ENCODE data around the gene RBCK1. TPM values are rescaled to one million over a fixed set of nuclear protein-coding genes. Genes with fewer than 3 reads are reported as not detected.
"Not testable (repeated sequence)": the region's sequence is repeated elsewhere in the genome, so short reads cannot be mapped to it uniquely, and the experiment has no call there.

RBCK1 gene
- total RNA-seq, 1 experiment from 2014 or later, result 96.6 TPM

DNA sequence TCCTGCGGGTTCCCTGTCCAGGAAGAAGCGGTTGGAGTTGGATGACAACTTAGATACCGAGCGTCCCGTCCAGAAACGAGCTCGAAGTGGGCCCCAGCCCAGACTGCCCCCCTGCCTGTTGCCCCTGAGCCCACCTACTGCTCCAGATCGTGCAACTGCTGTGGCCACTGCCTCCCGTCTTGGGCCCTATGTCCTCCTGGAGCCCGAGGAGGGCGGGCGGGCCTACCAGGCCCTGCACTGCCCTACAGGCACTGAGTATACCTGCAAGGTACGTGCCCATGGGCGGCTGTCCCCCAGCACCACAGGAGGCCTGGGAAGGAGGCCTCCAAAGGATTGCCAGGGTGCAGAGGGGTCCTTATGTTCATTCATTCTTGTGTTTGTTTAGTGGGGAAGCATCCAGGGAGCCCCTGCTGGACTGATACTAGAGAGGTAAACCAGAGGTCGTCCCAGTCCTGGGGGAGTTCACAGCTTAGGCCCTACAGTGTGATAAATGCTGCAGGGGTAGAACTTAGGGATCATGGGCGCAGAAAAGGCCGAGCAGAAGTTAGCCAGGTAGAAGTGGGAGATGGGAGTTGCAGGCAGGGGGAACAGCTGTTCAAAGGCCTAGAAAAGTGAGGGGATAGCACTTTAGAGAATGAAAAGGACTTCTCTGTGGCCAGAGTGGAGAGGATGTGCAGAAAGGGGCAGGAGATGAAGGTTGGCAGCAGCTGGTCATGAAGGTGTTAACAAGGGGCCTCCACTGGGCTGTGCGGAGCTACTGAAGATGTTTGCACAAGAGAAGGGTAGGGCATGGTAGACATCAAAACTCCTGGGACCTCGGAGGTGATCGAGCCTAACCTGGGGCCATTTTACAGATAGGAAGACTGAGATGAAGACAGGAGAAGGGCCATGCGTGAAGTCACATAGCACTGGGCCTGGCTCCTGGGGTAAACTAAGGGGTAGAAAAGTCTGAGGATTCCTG, 19.8 kb upstream of the RBCK1 start:
- Histone ChIP-seq H3K27ac (ENCODE audit: low read length) (peak overlapping the region; percentile 36; the same call in 1 of the 2 replicates), H3K79me2 (ENCODE audit: low read length) (peaks cover 43% of the 10 kb centered on the region), H3K9ac (ENCODE audit: low read length) (no peak overlapping the region)

DNA sequence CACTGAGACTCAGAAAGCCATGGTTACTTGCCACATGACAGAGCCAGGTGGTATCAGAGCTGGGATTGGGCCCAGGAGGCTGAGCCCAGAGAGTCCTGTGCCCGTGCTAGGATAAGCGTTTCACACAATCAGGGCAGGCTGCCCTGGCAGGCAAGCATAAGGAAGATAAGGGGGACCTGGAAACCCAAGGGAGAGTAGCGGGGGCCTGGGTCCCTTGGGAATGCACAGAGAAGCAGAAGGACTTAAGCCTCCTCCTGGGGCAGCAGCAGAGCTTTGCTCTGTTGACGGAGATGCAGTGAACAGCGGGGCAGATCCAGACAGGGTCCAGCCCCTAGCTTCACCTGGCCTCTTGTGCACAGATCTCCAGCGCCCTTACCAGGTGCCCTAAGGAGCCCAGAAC, 18.9 kb upstream of the RBCK1 start:
- H3K4me1 ChIP-seq (ENCODE audit: low read length), result peaks cover 16% of the 10 kb centered on the region
- H3K4me2 ChIP-seq (ENCODE audit: low read depth, low read length, poor library complexity, severe bottlenecking), result no peak overlapping the region
- H3K9ac ChIP-seq (ENCODE audit: low read length), result no peak overlapping the region
- peaks cover 17% of the 10 kb centered on the region for H4K20me1 ChIP-seq (ENCODE audit: insufficient read depth, low read depth, low read length)
- H3K27me3 ChIP-seq (ENCODE audit: low read length), result no peaks in the 10 kb centered on the region
- peak overlapping the region; percentile 36; the same call in 1 of the 2 replicates for H3K27ac ChIP-seq (ENCODE audit: low read length)
- H3K9me3 ChIP-seq (ENCODE audit: low read length), result no peaks in the 10 kb centered on the region
- no peak overlapping the region for H3K4me3 ChIP-seq (ENCODE audit: low read length)
- no peak for DNase-seq
- peaks cover 68% of the 10 kb centered on the region for H3K36me3 ChIP-seq (ENCODE audit: insufficient read depth, low read length)
- no peak overlapping the region for H2AFZ ChIP-seq (ENCODE audit: low read length)
- no peaks in the 10 kb centered on the region for H3K9me2 ChIP-seq (replicated peaks; ENCODE audit: insufficient read depth, low read length)
- H3K79me2 ChIP-seq (ENCODE audit: low read length), result peaks cover 34% of the 10 kb centered on the region

More for the DNA sequence above, 19.8 kb upstream of the RBCK1 start:
- Histone ChIP-seq H3K27me3 (ENCODE audit: low read length) (no peaks in the 10 kb centered on the region), H3K4me1 (ENCODE audit: low read length) (peaks cover 19% of the 10 kb centered on the region), H3K4me3 (ENCODE audit: low read length) (no peak overlapping the region), H4K20me1 (ENCODE audit: insufficient read depth, low read depth, low read length) (peaks cover 22% of the 10 kb centered on the region), H3K36me3 (ENCODE audit: insufficient read depth, low read length) (peaks cover 71% of the 10 kb centered on the region), H3K9me3 (ENCODE audit: low read length) (no peaks in the 10 kb centered on the region), H3K4me2 (ENCODE audit: low read depth, low read length, poor library complexity, severe bottlenecking) (no peak overlapping the region), H3K9me2 (replicated peaks; ENCODE audit: insufficient read depth, low read length) (no peaks in the 10 kb centered on the region), H2AFZ (ENCODE audit: low read length) (no peak overlapping the region)
- DNase-seq, result no peak

DNA sequence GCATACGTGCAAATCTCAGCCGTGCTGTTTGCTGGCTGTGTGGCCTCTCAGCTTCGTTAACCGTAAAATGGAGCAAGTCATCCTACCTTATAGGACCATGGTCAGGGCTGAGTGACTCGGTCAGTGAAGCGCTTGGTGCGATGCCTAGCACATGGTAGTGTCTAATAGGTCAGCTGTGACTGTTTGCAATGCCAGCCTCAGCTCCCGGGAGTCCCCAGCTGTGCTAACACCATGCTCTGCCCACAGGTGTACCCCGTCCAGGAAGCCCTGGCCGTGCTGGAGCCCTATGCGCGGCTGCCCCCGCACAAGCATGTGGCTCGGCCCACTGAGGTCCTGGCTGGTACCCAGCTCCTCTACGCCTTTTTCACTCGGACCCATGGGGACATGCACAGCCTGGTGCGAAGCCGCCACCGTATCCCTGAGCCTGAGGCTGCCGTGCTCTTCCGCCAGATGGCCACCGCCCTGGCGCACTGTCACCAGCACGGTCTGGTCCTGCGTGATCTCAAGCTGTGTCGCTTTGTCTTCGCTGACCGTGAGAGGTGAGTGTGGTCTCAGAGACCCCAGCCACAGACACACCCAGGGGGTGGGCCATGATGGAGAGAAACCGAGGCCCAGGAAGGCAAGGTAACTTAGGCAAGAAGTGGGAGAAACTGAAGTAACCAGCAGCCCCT, 16.9 kb upstream of the RBCK1 start:
- H4K20me1 ChIP-seq (ENCODE audit: insufficient read depth, low read depth, low read length), result peaks cover 25% of the 10 kb centered on the region
- no peak overlapping the region for H3K4me3 ChIP-seq (ENCODE audit: low read length)
- H3K9ac ChIP-seq (ENCODE audit: low read length), result no peak overlapping the region
- H3K9me3 ChIP-seq (ENCODE audit: low read length), result no peaks in the 10 kb centered on the region
- no peaks in the 10 kb centered on the region for H3K9me2 ChIP-seq (replicated peaks; ENCODE audit: insufficient read depth, low read length)
- H3K27me3 ChIP-seq (ENCODE audit: low read length), result no peaks in the 10 kb centered on the region
- DNase-seq, result no peak
- no peak overlapping the region for H2AFZ ChIP-seq (ENCODE audit: low read length)
- H3K36me3 ChIP-seq (ENCODE audit: insufficient read depth, low read length), result peaks cover 63% of the 10 kb centered on the region
- H3K27ac ChIP-seq (ENCODE audit: low read length), result no peak overlapping the region
- peaks cover 16% of the 10 kb centered on the region for H3K79me2 ChIP-seq (ENCODE audit: low read length)
- H3K4me2 ChIP-seq (ENCODE audit: low read depth, low read length, poor library complexity, severe bottlenecking), result no peak overlapping the region
- peaks cover 16% of the 10 kb centered on the region for H3K4me1 ChIP-seq (ENCODE audit: low read length)

DNA sequence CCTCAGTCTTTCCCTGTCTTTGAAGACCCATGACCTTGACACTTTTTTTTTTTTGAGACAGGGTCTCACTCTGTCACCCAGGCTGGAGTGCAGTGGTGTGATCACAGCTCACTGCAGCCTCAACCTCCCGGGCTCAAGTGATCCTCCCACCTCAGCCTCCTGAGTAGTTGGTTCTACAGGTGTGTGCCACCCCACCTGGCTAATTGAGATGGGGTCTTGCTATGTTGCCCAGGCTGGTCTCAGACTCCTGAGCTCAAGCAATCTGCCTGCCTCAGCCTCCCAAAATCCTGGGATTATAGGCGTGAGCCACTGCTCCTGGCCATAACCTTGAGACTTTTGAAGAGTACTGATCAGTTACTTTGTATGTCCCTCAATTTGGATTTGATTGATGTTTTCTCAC, 14.8 kb upstream of the RBCK1 start:
- not testable (repeated sequence) for H3K9me2 ChIP-seq (replicated peaks; ENCODE audit: insufficient read depth, low read length); H3K9ac ChIP-seq (ENCODE audit: low read length); H3K27ac ChIP-seq (ENCODE audit: low read length); H3K4me2 ChIP-seq (ENCODE audit: low read depth, low read length, poor library complexity, severe bottlenecking); H3K9me3 ChIP-seq (ENCODE audit: low read length); H3K4me1 ChIP-seq (ENCODE audit: low read length); H3K4me3 ChIP-seq (ENCODE audit: low read length); H3K27me3 ChIP-seq (ENCODE audit: low read length); H3K79me2 ChIP-seq (ENCODE audit: low read length); DNase-seq; H2AFZ ChIP-seq (ENCODE audit: low read length)
- H3K36me3 ChIP-seq (ENCODE audit: insufficient read depth, low read length), result peaks cover 64% of the 10 kb centered on the region
- H4K20me1 ChIP-seq (ENCODE audit: insufficient read depth, low read depth, low read length), result peaks cover 16% of the 10 kb centered on the region

DNA sequence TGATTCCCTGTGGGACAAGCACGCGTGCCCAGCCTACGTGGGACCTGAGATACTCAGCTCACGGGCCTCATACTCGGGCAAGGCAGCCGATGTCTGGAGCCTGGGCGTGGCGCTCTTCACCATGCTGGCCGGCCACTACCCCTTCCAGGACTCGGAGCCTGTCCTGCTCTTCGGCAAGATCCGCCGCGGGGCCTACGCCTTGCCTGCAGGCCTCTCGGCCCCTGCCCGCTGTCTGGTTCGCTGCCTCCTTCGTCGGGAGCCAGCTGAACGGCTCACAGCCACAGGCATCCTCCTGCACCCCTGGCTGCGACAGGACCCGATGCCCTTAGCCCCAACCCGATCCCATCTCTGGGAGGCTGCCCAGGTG, 11.9 kb upstream of the RBCK1 start:
- Histone ChIP-seq H3K4me3 (ENCODE audit: low read length) (no peak overlapping the region), H3K27ac (ENCODE audit: low read length) (no peak overlapping the region), H3K9me3 (ENCODE audit: low read length) (no peaks in the 10 kb centered on the region), H2AFZ (ENCODE audit: low read length) (no peak overlapping the region), H3K27me3 (ENCODE audit: low read length) (no peaks in the 10 kb centered on the region), H3K9me2 (replicated peaks; ENCODE audit: insufficient read depth, low read length) (no peaks in the 10 kb centered on the region), H3K36me3 (ENCODE audit: insufficient read depth, low read length) (peaks cover 42% of the 10 kb centered on the region), H4K20me1 (ENCODE audit: insufficient read depth, low read depth, low read length) (peaks cover 9% of the 10 kb centered on the region; the same call in 1 of the 2 replicates), H3K4me1 (ENCODE audit: low read length) (peaks cover 9% of the 10 kb centered on the region), H3K4me2 (ENCODE audit: low read depth, low read length, poor library complexity, severe bottlenecking) (no peak overlapping the region), H3K9ac (ENCODE audit: low read length) (no peak overlapping the region), H3K79me2 (ENCODE audit: low read length) (no peaks in the 10 kb centered on the region)
- DNase-seq, result no peak

DNA sequence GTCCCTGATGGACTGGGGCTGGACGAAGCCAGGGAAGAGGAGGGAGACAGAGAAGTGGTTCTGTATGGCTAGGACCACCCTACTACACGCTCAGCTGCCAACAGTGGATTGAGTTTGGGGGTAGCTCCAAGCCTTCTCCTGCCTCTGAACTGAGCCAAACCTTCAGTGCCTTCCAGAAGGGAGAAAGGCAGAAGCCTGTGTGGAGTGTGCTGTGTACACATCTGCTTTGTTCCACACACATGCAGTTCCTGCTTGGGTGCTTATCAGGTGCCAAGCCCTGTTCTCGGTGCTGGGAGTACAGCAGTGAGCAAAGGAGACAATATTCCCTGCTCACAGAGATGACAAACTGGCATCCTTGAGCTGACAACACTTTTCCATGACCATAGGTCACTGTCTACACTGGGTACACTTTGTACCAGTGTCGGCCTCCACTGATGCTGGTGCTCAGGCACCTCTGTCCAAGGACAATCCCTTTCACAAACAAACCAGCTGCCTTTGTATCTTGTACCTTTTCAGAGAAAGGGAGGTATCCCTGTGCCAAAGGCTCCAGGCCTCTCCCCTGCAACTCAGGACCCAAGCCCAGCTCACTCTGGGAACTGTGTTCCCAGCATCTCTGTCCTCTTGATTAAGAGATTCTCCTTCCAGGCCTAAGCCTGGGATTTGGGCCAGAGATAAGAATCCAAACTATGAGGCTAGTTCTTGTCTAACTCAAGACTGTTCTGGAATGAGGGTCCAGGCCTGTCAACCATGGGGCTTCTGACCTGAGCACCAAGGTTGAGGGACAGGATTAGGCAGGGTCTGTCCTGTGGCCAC, 11.3 kb upstream of the RBCK1 start:
- H3K4me2 ChIP-seq (ENCODE audit: low read depth, low read length, poor library complexity, severe bottlenecking), result no peak overlapping the region
- no peaks in the 10 kb centered on the region for H3K79me2 ChIP-seq (ENCODE audit: low read length)
- H2AFZ ChIP-seq (ENCODE audit: low read length), result no peak overlapping the region
- no peak overlapping the region for H3K4me3 ChIP-seq (ENCODE audit: low read length)
- no peaks in the 10 kb centered on the region for H3K9me2 ChIP-seq (replicated peaks; ENCODE audit: insufficient read depth, low read length)
- peaks cover 10% of the 10 kb centered on the region for H3K4me1 ChIP-seq (ENCODE audit: low read length)
- no peak overlapping the region for H3K27ac ChIP-seq (ENCODE audit: low read length)
- no peak for DNase-seq
- peaks cover 9% of the 10 kb centered on the region; the same call in 1 of the 2 replicates for H4K20me1 ChIP-seq (ENCODE audit: insufficient read depth, low read depth, low read length)
- H3K27me3 ChIP-seq (ENCODE audit: low read length), result no peaks in the 10 kb centered on the region
- no peaks in the 10 kb centered on the region for H3K9me3 ChIP-seq (ENCODE audit: low read length)
- no peak overlapping the region for H3K9ac ChIP-seq (ENCODE audit: low read length)
- H3K36me3 ChIP-seq (ENCODE audit: insufficient read depth, low read length), result peaks cover 40% of the 10 kb centered on the region

DNA sequence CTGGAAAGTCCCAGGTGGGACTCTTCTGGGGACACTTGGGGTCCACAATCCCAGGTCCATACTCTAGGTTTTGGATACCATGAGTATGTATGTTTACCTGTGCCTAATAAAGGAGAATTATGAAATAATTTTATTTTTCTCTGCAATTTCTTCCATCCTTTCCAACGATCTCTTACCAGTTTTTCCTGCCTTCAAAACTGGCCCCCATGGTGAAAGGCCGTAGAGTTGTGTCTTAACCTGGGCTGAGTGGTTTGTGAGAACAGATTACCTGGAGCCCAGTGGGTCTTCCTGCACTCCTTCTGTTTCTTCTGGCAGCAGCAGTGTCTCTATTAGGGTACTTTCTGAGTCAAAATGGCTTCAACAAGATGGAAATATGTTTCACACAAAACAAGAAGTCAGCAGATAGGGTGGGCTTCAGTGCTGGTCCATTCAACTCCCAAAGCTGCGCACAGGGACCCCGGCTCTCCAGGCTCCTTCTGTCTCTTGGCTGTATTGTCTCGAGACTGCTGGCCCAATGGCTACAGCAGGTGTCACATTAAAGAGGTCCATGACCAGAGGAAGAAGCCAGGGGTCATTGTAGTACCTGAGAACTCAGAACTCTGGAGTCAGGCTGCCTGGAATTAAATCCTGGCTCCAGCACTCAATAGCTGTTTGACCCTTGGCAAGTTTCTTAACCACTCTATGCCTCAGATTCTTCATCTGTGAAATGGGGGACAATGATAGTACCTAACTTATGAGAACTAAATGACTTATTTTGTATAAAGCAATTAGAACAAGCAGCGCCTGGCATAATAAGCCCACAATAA, 10.5 kb upstream of the RBCK1 start:
- no peaks in the 10 kb centered on the region for H3K9me3 ChIP-seq (ENCODE audit: low read length)
- DNase-seq, result no peak

More for the DNA sequence above, 10.5 kb upstream of the RBCK1 start:
- Histone ChIP-seq H2AFZ (ENCODE audit: low read length) (no peak overlapping the region), H3K27ac (ENCODE audit: low read length) (no peak overlapping the region), H3K79me2 (ENCODE audit: low read length) (no peaks in the 10 kb centered on the region), H3K4me1 (ENCODE audit: low read length) (peaks cover 14% of the 10 kb centered on the region), H3K4me2 (ENCODE audit: low read depth, low read length, poor library complexity, severe bottlenecking) (no peak overlapping the region), H3K4me3 (ENCODE audit: low read length) (no peak overlapping the region), H3K36me3 (ENCODE audit: insufficient read depth, low read length) (peaks cover 34% of the 10 kb centered on the region), H3K9me2 (replicated peaks; ENCODE audit: insufficient read depth, low read length) (no peaks in the 10 kb centered on the region), H3K9ac (ENCODE audit: low read length) (no peak overlapping the region), H3K27me3 (ENCODE audit: low read length) (no peaks in the 10 kb centered on the region), H4K20me1 (ENCODE audit: insufficient read depth, low read depth, low read length) (peaks cover 9% of the 10 kb centered on the region; the same call in 1 of the 2 replicates)
